H9 (cell line): ENCODE results near the gene MZB1. TPM values are rescaled to one million over a fixed set of nuclear protein-coding genes. Genes with fewer than 3 reads are reported as not detected.

Experiments used
- DNase-seq: peaks from one replicate; pipeline ENCODE4 v3.0.0-alpha.2; 2017
- H2AFZ ChIP-seq: one replicate; pipeline ENCODE4 v1.6.1; 2013; ENCODE audit warnings: mild to moderate bottlenecking, low read length, control low read depth, moderate library complexity
- H2AK5ac ChIP-seq: 2 replicates; pipeline ENCODE4 v1.6.1; 2013; ENCODE audit warnings: low read length, control low read depth, mixed read lengths; ENCODE audit not compliant: insufficient read length
- H2BK120ac ChIP-seq: one replicate; pipeline ENCODE4 v1.6.1; 2013; ENCODE audit warnings: low read depth, mild to moderate bottlenecking, low read length, control low read depth, inconsistent platforms; ENCODE audit not compliant: poor library complexity, severe bottlenecking
- H2BK12ac ChIP-seq: 2 replicates; pipeline ENCODE4 v1.6.1; 2013; ENCODE audit warnings: low read length, control low read depth, mixed read lengths, low read depth; ENCODE audit not compliant: insufficient read length
- H2BK15ac ChIP-seq: 2 replicates; pipeline ENCODE4 v1.6.1; 2013; ENCODE audit warnings: low read depth, low read length, control low read depth
- H2BK20ac ChIP-seq: one replicate; pipeline ENCODE4 v1.6.1; 2013; ENCODE audit warnings: low read depth, mild to moderate bottlenecking, low read length, control low read depth, inconsistent platforms; ENCODE audit not compliant: poor library complexity, severe bottlenecking
- H2BK5ac ChIP-seq: 2 replicates; pipeline ENCODE4 v1.6.1; 2013; ENCODE audit warnings: low read length, control low read depth, mixed read lengths; ENCODE audit not compliant: insufficient read length
- H3K14ac ChIP-seq: 2 replicates; pipeline ENCODE4 v1.6.1; 2013; ENCODE audit warnings: low read length, control low read depth; ENCODE audit not compliant: insufficient read depth
- H3K18ac ChIP-seq: 2 replicates; pipeline ENCODE4 v1.6.1; 2013; ENCODE audit warnings: low read depth, mild to moderate bottlenecking, mixed read lengths, low read length, control low read depth; ENCODE audit not compliant: insufficient read length
- H3K23ac ChIP-seq: 2 replicates; pipeline ENCODE4 v1.6.1; 2013; ENCODE audit warnings: low read length, control low read depth, mixed read lengths, low read depth; ENCODE audit not compliant: insufficient read length
- H3K23me2 ChIP-seq: 2 replicates; pipeline ENCODE4 v1.6.1; 2013; ENCODE audit warnings: low read depth, mild to moderate bottlenecking, mixed read lengths, low read length, control low read depth; ENCODE audit not compliant: insufficient read length, poor library complexity, severe bottlenecking
- H3K27ac ChIP-seq: 2 replicates; pipeline ENCODE4 v1.5.1; 2013; ENCODE audit warnings: low read length, control low read depth, mixed read lengths, low read depth; ENCODE audit not compliant: insufficient read length
- H3K27me3 ChIP-seq: 2 replicates; pipeline ENCODE4 v1.6.1; 2013; ENCODE audit warnings: low read length, control low read depth, inconsistent platforms; ENCODE audit not compliant: insufficient read depth
- H3K4ac ChIP-seq: 2 replicates; pipeline ENCODE4 v1.6.1; 2013; ENCODE audit warnings: low read depth, mild to moderate bottlenecking, control low read depth, inconsistent platforms, low read length, moderate library complexity
- H3K4me1 ChIP-seq: 2 replicates; pipeline ENCODE4 v1.6.1; 2013; ENCODE audit warnings: low read length, control low read depth, inconsistent platforms; ENCODE audit not compliant: insufficient read depth
- H3K4me2 ChIP-seq: 2 replicates; pipeline ENCODE4 v1.6.1; 2013; ENCODE audit warnings: low read length, control low read depth, mixed read lengths; ENCODE audit not compliant: insufficient read length, insufficient read depth
- H3K56ac ChIP-seq: 2 replicates; pipeline ENCODE4 v1.6.1; 2013; ENCODE audit warnings: low read depth, mild to moderate bottlenecking, mixed read lengths, low read length, control low read depth; ENCODE audit not compliant: insufficient read length
- H3K79me1 ChIP-seq: 2 replicates; pipeline ENCODE4 v1.6.1; 2013; ENCODE audit warnings: low read depth, mild to moderate bottlenecking, moderate library complexity, low read length, control low read depth, inconsistent platforms; ENCODE audit not compliant: insufficient read depth, poor library complexity, severe bottlenecking
- H3K79me2 ChIP-seq: 2 replicates; pipeline ENCODE4 v1.6.1; 2013; ENCODE audit warnings: low read length, control low read depth, inconsistent platforms; ENCODE audit not compliant: insufficient read depth
- H3K9ac ChIP-seq: 2 replicates; pipeline ENCODE4 v1.6.1; 2013; ENCODE audit warnings: low read length, control low read depth, mixed read lengths; ENCODE audit not compliant: insufficient read length; ENCODE audit errors: extremely low read depth
- H3K9me3 ChIP-seq: one replicate; pipeline ENCODE4 v1.6.1; 2013; ENCODE audit warnings: low read depth, low read length, inconsistent platforms; ENCODE audit not compliant: control insufficient read depth
- H3T11ph ChIP-seq: one replicate; pipeline ENCODE4 v1.6.1; 2013; ENCODE audit warnings: mild to moderate bottlenecking, low read length, control low read depth, inconsistent platforms
- H4K20me1 ChIP-seq: one replicate; pipeline ENCODE4 v1.6.1; 2013; ENCODE audit not compliant: control insufficient read depth, insufficient read length, insufficient read depth
- H4K5ac ChIP-seq: 2 replicates; pipeline ENCODE4 v1.6.1; 2013; ENCODE audit warnings: low read depth, mild to moderate bottlenecking, mixed read lengths, low read length, control low read depth; ENCODE audit not compliant: insufficient read length
- H4K8ac ChIP-seq: replicated peaks from 2 replicates; pipeline ENCODE4 v1.6.1; 2013; ENCODE audit warnings: low read length, control low read depth, mixed read lengths, low read depth; ENCODE audit not compliant: insufficient read length
- H4K91ac ChIP-seq: 2 replicates; pipeline ENCODE4 v1.6.1; 2013; ENCODE audit warnings: low read depth, mild to moderate bottlenecking, moderate library complexity, mixed read lengths, low read length, control low read depth; ENCODE audit not compliant: insufficient read length
- H3K27ac Mint-ChIP-seq, 3 experiments: 2 replicates in 2 of 3; 3 replicates in 1 of 3; pipeline ENCODE4 v1.8.0; 2020 to 2021; ENCODE audit warnings: mixed read lengths in 3 of 3, mild to moderate bottlenecking in 1 of 3, moderate library complexity in 1 of 3
- H3K27me3 Mint-ChIP-seq: 2 replicates; pipeline ENCODE4 v1.8.0; 2021; ENCODE audit warnings: low read depth, mild to moderate bottlenecking, moderate library complexity, mixed read lengths
- H3K36me3 Mint-ChIP-seq, 3 experiments: 2 replicates in 2 of 3; 3 replicates in 1 of 3; pipeline ENCODE4 v1.8.0; 2020 to 2021; ENCODE audit warnings: low read depth in 3 of 3, mixed read lengths in 3 of 3; ENCODE audit not compliant: insufficient read depth in 1 of 3
- H3K4me1 Mint-ChIP-seq, 2 experiments: 2 replicates each; pipeline ENCODE4 v1.8.0; 2020; ENCODE audit warnings: mixed read lengths in 2 of 2
- H3K4me3 Mint-ChIP-seq, 2 experiments: 2 replicates in 1 of 2; 3 replicates in 1 of 2; pipeline ENCODE4 v1.8.0; 2020 to 2021; ENCODE audit warnings: mild to moderate bottlenecking in 2 of 2, mixed read lengths in 2 of 2, moderate library complexity in 1 of 2
- H3K9me3 Mint-ChIP-seq, 2 experiments: 2 replicates in 1 of 2; 3 replicates in 1 of 2; pipeline ENCODE4 v1.8.0; 2020; ENCODE audit warnings: mild to moderate bottlenecking in 2 of 2, mixed read lengths in 2 of 2, moderate library complexity in 1 of 2
- WGBS: extraction: QIAGEN DNeasy Blood & Tissue Kit; methylation state at CpG from one replicate; pipeline ENCODE4 v1.1.7; 2013; ENCODE audit warnings: missing lambda C conversion rate, low lambda C conversion rate, mixed read lengths; ENCODE audit not compliant: insufficient read length; ENCODE audit errors: extremely low coverage; 5-methylcytosine and 5-hydroxymethylcytosine counted together
- total RNA-seq: library from RNA; stranded (reverse); gene quantifications from 2 replicates; pipeline ENCODE4 v1.2.1, GENCODE V29; 2021
- TF ChIP-seq, protein P1 (sequence below): fragments of 200-600 bp; sonication (generic); conservative IDR thresholded peaks from 3 replicates; pipeline ENCODE4 v1.8.0; 2021; ENCODE audit warnings: antibody characterized with exemption, mild to moderate bottlenecking

Gene MZB1
- total RNA-seq, 1 experiment from 2014 or later, result 0.31 TPM

DNA sequence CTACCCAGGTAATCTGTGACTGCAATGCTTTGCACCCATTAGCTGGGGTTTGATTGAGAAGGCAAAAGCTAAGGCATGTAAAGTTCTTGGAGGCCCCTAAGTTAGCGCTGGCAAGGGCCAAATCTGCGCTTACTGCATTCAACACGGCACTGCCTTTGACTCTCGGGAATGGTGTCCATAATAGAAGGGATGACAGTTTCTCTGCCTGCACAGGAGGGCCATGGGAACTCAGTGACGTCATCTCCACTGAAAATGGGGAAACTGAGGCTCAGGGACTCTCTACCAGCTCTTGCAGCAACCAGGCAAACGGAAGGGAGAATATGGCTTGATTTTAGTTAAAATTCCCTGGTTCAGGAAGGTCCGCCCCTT, 13.7 kb upstream of the MZB1 start:
- no peak overlapping the region for H4K8ac ChIP-seq
- H3K27me3 ChIP-seq, result no peaks in the 10 kb centered on the region
- H3T11ph ChIP-seq, result no peak overlapping the region
- H2BK20ac ChIP-seq, result no peak overlapping the region
- H2AFZ ChIP-seq, result no peak overlapping the region
- no peak overlapping the region for H3K14ac ChIP-seq
- H2BK12ac ChIP-seq, result no peak overlapping the region
- Mint-ChIP-seq H3K4me3 (peak overlapping the region; percentile 91 to 94), H3K27ac (peak overlapping the region; percentile 99 to 100 (median 100); a peak in 5 of 7 replicates), H3K9me3 (no peaks in the 10 kb centered on the region), H3K36me3 (peaks cover 4 to 20% (median 16%) of the 10 kb centered on the region in 3 experiments), H3K4me1 (peaks cover 16 to 20% of the 10 kb centered on the region in 2 experiments), H3K27me3 (peaks cover 2% of the 10 kb centered on the region; the same call in 1 of the 2 replicates)
- WGBS, result no CpG with 5 or more reads among the region's 7 CpGs
- peak overlapping the region; percentile 79 for H3K27ac ChIP-seq
- H2BK15ac ChIP-seq, result no peak overlapping the region
- no peak overlapping the region for H4K91ac ChIP-seq
- no peak overlapping the region for H3K4ac ChIP-seq
- no peak overlapping the region for H3K9ac ChIP-seq
- no peak overlapping the region for H3K56ac ChIP-seq
- H3K79me2 ChIP-seq, result no peaks in the 10 kb centered on the region
- no peaks in the 10 kb centered on the region for H3K23me2 ChIP-seq
- H4K5ac ChIP-seq, result no peak overlapping the region
- peaks cover 2% of the 10 kb centered on the region; the same call in 1 of the 2 replicates for H3K4me1 ChIP-seq
- H3K18ac ChIP-seq, result no peak overlapping the region
- no peaks in the 10 kb centered on the region for H4K20me1 ChIP-seq
- H3K79me1 ChIP-seq, result no peaks in the 10 kb centered on the region
- no peak overlapping the region for H2BK120ac ChIP-seq
- TF ChIP-seq, protein P1, sequence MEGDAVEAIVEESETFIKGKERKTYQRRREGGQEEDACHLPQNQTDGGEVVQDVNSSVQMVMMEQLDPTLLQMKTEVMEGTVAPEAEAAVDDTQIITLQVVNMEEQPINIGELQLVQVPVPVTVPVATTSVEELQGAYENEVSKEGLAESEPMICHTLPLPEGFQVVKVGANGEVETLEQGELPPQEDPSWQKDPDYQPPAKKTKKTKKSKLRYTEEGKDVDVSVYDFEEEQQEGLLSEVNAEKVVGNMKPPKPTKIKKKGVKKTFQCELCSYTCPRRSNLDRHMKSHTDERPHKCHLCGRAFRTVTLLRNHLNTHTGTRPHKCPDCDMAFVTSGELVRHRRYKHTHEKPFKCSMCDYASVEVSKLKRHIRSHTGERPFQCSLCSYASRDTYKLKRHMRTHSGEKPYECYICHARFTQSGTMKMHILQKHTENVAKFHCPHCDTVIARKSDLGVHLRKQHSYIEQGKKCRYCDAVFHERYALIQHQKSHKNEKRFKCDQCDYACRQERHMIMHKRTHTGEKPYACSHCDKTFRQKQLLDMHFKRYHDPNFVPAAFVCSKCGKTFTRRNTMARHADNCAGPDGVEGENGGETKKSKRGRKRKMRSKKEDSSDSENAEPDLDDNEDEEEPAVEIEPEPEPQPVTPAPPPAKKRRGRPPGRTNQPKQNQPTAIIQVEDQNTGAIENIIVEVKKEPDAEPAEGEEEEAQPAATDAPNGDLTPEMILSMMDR, result no peak
- no peak overlapping the region for H2BK5ac ChIP-seq
- H2AK5ac ChIP-seq, result no peak overlapping the region
- H3K23ac ChIP-seq, result no peak overlapping the region
- no peaks in the 10 kb centered on the region for H3K9me3 ChIP-seq
- no peak for DNase-seq
- H3K4me2 ChIP-seq, result peak overlapping the region; percentile 74
